Measurements from ENCODE around the gene RSRC1. TPM values are rescaled to one million over a fixed set of nuclear protein-coding genes. Genes with fewer than 3 reads are reported as not detected.
"Not testable (repeated sequence)": the region's sequence is repeated elsewhere in the genome, so short reads cannot be mapped to it uniquely, and the experiment has no call there.

The RSRC1 gene
- total RNA-seq, 1 donor from 2014 or later: 77.9 TPM

DNA sequence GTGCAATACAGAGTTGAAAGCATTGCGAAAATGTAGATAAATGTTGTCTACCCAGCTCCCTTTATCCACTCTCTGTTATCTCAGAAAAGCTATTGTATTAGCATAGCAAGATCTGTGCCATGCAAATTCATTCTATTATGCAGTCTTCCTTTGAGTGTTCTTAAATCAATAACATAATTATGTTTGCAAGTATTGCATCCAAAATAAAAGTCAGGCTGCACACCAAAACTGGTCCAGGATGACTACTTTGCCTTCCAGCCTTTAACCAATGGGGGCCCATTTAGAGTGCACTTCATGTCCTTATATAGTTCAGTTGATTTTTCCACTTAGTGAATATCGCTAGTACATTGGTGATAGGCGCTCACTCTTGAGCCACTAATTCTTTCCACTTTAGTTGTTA is 353.7 kb downstream of the RSRC1 start:
- DNase-seq (ENCODE audit: low read depth): no peak

DNA sequence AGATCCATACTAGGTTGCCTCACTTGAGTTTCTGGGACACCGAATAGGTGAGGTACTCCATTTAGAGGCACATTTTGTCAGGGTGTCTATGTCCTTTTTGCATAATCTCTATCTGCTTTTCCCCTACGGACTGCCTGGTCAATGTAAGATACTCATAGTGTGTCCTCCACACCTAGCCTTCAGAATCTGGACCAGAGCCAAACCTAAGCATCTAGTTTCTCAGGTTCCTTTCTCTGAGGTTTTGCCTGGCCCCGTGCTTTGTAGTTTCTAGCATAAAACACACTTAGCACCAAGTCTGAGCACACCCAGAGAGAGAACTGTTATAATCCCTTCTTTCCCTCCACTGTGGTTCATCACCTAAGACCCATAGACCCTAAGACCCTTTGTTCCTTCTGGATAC is 355.2 kb downstream of the RSRC1 start:
- no peak for DNase-seq (ENCODE audit: low read depth)

GRCh38 chr3:158470944-158471638 is 361.2 kb downstream of the RSRC1 start:
- DNase-seq (ENCODE audit: low read depth): no peak

GRCh38 chr3:158471639-158472294 is 361.9 kb downstream of the RSRC1 start:
- peak; percentile 32 for DNase-seq (ENCODE audit: low read depth)

- no peak for DNase-seq (ENCODE audit: low read depth)
Observed at GRCh38 chr3:158479051-158479450, 369.2 kb downstream of the RSRC1 start.

- no peak for DNase-seq (ENCODE audit: low read depth)
Observed at GRCh38 chr3:158483701-158484235, 373.9 kb downstream of the RSRC1 start.

- DNase-seq (ENCODE audit: low read depth): peak; percentile 25
Observed at GRCh38 chr3:158486200-158486599, 376.3 kb downstream of the RSRC1 start.

DNA sequence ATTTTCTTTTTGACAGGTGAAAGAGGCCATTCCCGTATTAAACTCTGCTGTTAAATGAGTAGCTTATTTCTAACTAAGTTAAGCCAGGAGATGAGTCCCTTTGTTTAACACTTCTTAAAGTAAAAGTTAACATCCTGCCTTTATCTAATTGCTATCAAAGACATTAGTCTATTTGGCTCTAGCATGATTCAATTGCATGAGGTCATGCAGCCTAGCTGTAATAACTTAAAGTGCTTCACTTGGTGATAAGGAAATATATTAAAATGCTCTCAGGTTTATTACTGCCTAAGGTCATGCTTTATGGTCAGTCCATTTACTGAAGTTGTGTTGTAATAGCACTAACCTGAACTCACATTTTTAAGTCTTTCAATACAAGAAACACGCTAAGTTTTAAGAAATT is 378.8 kb downstream of the RSRC1 start:
- peak; percentile 27 for DNase-seq (ENCODE audit: low read depth)

DNA sequence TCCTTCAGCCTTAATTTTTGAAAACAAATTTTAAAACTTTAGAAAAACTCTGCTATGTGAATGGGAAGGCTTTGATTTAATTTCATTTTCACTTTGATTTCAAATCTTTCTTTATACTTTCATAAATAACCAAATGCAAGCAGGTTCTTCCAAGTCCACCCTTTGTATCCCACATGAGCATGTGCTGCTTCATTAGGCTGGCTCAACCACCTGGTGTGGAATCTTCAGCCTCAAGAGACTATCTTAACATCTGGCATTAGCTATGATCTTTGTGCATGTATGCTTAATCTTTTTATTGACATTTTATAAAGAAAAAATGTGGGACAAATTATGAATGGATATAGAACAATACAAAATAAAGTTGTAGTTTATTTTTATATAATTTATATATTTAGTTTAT is 379.3 kb downstream of the RSRC1 start:
- no peak for DNase-seq (ENCODE audit: low read depth)

DNA sequence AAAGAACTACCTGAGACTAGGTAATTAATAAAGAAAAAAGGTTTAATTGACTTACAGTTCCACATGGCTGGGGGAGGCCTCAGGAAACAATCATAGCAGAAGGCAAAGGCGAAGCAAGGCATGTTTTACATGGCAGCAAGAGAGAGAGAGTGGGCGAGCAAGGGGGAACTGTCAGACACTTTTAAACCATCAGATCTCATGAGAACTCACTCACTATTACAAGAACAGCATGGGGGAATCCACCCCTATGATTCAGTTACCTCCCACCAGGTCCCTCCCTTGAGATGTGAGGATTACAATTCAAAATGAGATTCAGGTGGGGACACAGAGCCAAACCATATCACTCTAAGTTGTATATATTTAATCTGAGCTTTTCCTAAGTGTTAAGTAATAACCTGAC is 382.1 kb downstream of the RSRC1 start:
- no peak for DNase-seq (ENCODE audit: low read depth)

- no peak for DNase-seq (ENCODE audit: low read depth)
Observed at GRCh38 chr3:158492685-158493084, 382.8 kb downstream of the RSRC1 start.

- no peak for DNase-seq (ENCODE audit: low read depth)
Observed at GRCh38 chr3:158493931-158494330, 384.0 kb downstream of the RSRC1 start.

GRCh38 chr3:158494673-158495072 is 384.8 kb downstream of the RSRC1 start:
- DNase-seq (ENCODE audit: low read depth): no peak

DNA sequence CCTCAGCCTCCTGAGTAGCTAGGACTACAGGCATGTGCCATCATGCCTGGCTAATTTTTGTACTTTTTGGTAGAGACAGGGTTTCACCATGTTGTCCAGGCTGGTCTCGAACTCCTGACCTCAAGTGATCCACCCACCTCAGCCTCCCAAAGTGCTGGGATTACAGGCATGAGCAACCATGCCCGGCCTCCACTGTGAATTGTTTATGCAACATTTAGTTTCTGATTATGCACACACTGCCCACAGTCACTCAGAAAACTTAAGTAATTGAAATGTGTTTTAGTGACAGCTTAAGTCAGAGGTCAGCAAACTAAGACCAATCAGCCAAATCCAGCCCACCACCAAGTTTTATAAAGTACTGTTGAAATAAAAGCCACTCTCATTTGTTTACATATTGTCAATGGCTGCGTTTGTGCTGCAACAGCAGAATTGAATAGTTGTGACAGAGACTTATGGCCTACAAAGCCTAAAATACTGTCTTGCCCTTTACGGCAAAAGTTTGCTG is 385.6 kb downstream of the RSRC1 start:
- DNase-seq (ENCODE audit: low read depth): peak; percentile 45

- DNase-seq (ENCODE audit: low read depth): no peak
Observed at GRCh38 chr3:158505117-158505516, 395.2 kb downstream of the RSRC1 start.

DNA sequence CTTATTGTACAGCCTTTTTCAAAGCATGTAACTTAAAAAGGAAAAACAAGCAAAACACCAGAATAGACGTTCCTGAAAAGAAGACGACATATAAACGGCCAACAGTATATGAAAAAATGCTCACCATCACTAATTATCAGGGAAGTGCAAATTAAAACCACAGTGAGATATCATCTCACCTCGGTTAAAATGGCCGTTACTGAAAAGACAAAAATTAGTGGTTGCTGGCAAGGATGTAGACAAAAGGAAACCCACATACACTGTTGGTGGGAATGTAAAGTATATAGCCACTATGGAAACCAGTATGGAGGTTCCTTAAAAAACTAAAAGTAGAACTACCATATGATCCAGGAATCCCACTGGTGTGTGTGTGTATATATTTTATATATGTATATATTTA is 396.6 kb downstream of the RSRC1 start:
- DNase-seq (ENCODE audit: low read depth): no peak

GRCh38 chr3:158508481-158508880 is 398.6 kb downstream of the RSRC1 start:
- no peak for DNase-seq (ENCODE audit: low read depth)

DNA sequence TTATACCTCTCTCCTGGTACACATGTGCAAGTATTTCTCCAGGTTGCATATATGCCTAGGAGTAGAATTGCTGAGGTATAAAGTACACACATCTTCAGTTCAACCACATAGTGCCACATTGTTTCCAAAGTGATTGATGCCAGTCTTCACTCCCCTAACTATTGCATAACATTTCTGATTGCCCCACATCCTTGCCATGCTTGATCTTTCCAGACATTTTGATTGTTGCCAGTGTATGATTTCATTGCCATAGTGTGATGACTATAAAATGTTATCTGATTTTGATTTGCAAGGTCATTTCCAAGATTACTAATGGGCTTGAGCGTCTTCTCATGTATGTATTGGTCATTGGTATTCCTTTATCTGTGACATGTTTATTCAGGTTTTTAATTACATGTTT is 400.0 kb downstream of the RSRC1 start:
- peak; percentile 28 for DNase-seq (ENCODE audit: low read depth)

GRCh38 chr3:158516729-158517128 is 406.8 kb downstream of the RSRC1 start:
- not testable (repeated sequence) for DNase-seq (ENCODE audit: low read depth)

DNA sequence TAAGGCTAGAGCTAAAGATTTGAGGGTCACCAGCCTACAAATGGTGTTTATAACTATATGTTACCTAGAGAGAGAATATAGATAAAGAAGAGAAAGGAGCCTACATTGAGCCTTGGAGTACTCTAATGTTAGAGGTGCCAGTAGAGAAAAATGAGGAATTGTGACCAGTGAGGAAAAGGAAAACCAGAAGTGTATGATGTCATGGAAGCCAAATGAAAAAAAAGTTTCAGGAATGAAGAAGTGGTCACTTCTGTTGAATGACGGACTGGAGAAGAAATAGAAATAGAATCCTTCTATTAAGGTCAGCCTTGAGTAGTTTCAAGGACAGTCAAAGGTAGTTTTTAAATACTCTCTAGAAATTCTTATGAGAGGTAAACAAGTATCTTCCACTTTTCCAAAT is 409.9 kb downstream of the RSRC1 start:
- DNase-seq (ENCODE audit: low read depth): no peak

GRCh38 chr3:158520433-158520832 is 410.5 kb downstream of the RSRC1 start:
- DNase-seq (ENCODE audit: low read depth): no peak

DNA sequence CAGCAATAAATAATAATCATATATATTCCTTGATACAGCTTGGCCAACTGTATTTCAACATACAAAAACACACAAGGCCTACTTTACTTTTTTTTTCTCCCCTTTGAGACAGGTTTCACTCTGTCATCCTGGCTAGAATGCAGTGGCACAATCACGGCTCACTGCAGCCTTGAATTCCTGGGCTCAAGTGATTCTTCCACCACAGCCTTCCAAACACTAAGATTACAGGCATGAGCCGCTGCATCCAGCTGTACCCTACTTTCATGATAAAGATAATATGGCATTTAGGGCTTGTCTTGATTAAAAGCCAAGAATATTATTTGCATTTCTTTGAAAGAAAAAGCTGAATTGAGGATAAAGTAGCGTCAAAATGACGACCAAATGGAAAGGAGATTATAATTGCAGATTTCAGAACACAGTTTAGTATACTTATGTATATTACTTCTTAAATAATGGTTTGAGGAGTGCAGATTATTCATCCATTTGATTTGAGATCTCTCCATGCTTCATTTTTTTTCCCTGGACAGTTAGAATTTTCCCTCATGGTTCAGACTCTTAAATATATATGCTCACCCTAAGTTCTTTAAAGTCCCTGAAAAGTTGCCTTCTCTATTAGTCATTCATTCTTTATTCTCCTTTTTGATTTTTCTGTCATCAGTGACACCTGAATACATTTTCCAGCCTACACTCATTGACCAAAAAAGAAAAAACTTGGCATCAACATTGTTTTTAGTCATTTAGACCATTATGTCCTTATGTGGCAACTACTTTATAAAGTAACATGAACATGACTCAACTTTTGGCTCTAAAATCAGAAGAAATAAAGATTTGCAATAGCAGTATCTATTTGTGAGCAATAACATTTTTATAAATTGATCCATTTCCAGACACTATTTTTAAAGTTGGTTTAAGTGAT is 412.6 kb downstream of the RSRC1 start:
- peak; percentile 50 for DNase-seq (ENCODE audit: low read depth)
